Measurements from ENCODE around the gene TRIM8. TPM values are rescaled to one million over a fixed set of nuclear protein-coding genes. Genes with fewer than 3 reads are reported as not detected.
A peak's percentile ranks its signal among the peaks of the same experiment; 100 is the strongest.

Gene TRIM8
- total and polyA plus RNA-seq, 7 experiments from 2014 or later, result 23.9 to 88.7 (median 58.2) TPM

- peaks cover 4 to 43% (median 13%) of the 10 kb centered on the region in 5 donors for H3K36me3 Mint-ChIP-seq
- Histone ChIP-seq H3K36me3 (ENCODE audit: control insufficient read depth in 2 of 3, insufficient read depth in 3 of 3, low read length in 3 of 3) (peaks cover 0 to 86% (median 0%) of the 10 kb centered on the region in 3 experiments), H3K4me3 (ENCODE audit: low read length) (no peak overlapping the region), H3K27ac (ENCODE audit: low read depth, low read length) (no peak overlapping the region), H3K4me1 (ENCODE audit: control insufficient read depth in 2 of 2, insufficient read depth in 2 of 2, low read length in 2 of 2) (no peaks in the 10 kb centered on the region), H3K27me3 (ENCODE audit: control insufficient read depth in 2 of 2, insufficient read depth in 2 of 2, low read length in 2 of 2) (no peaks in the 10 kb centered on the region), H3K9me3 (ENCODE audit: control insufficient read depth in 2 of 3, low read length in 3 of 3) (no peaks in the 10 kb centered on the region)
- intact Hi-C loops (cut with micrococcal nuclease), result no loop called here
- POLR2A ChIA-PET, result interaction anchor here (0.6 kb wide), 1 partner anchor 148 kb away, joined by 3 read pairs; no protein-coding TSS in a partner anchor
- DNase-seq, result no peak
- H3K27me3 Mint-ChIP-seq, result no peaks in the 10 kb centered on the region
- no peak for ATAC-seq
- H3K9me3 Mint-ChIP-seq, result no peaks in the 10 kb centered on the region
- H3K4me3 Mint-ChIP-seq, result no peak overlapping the region
- CTCF ChIA-PET, result interaction anchor here (0.9 to 1.4 kb wide), 2 partner anchors 15 to 298 kb away, joined by 3 to 7 read pairs; no protein-coding TSS in a partner anchor
- H3K27ac Mint-ChIP-seq, result peak overlapping the region in 1 of 9 donors; percentile 34
- H3K4me1 Mint-ChIP-seq, result peaks cover 0 to 5% (median 0%) of the 10 kb centered on the region in 7 donors
Measured at GRCh38 chr10:102598243-102598642, 46.0 kb upstream of the TRIM8 start.

GRCh38 chr10:102599565-102600327, 44.5 kb upstream of the TRIM8 start:
- Histone ChIP-seq H3K9me3 (ENCODE audit: control insufficient read depth in 2 of 3, low read length in 3 of 3) (no peaks in the 10 kb centered on the region), H3K4me3 (ENCODE audit: low read length) (no peak overlapping the region), H3K36me3 (ENCODE audit: control insufficient read depth in 2 of 3, insufficient read depth in 3 of 3, low read length in 3 of 3) (peaks cover 0 to 85% (median 0%) of the 10 kb centered on the region in 3 experiments), H3K4me1 (ENCODE audit: control insufficient read depth in 2 of 2, insufficient read depth in 2 of 2, low read length in 2 of 2) (no peaks in the 10 kb centered on the region), H3K27ac (ENCODE audit: low read depth, low read length) (no peak overlapping the region), H3K27me3 (ENCODE audit: control insufficient read depth in 2 of 2, insufficient read depth in 2 of 2, low read length in 2 of 2) (no peaks in the 10 kb centered on the region)
- POLR2A ChIA-PET, result no interaction called here
- DNase-seq, result no peak
- Mint-ChIP-seq H3K4me1 (peaks cover 0 to 5% (median 0%) of the 10 kb centered on the region in 7 donors), H3K4me3 (no peak overlapping the region), H3K27me3 (no peaks in the 10 kb centered on the region), H3K27ac (no peak overlapping the region), H3K9me3 (no peaks in the 10 kb centered on the region), H3K36me3 (peaks cover 2 to 48% (median 12%) of the 10 kb centered on the region in 5 donors)
- ATAC-seq, result peak; percentile 8
- intact Hi-C loops (cut with micrococcal nuclease), result no loop called here
- CTCF ChIA-PET, result interaction anchor here (1.0 kb wide), 1 partner anchor 12 kb away, joined by 3 read pairs; no protein-coding TSS in a partner anchor

- Histone ChIP-seq H3K4me3 (ENCODE audit: low read length) (no peak overlapping the region), H3K36me3 (ENCODE audit: control insufficient read depth in 2 of 3, insufficient read depth in 3 of 3, low read length in 3 of 3) (peaks cover 0 to 79% (median 0%) of the 10 kb centered on the region in 3 experiments), H3K27ac (ENCODE audit: low read depth, low read length) (no peak overlapping the region), H3K4me1 (ENCODE audit: control insufficient read depth in 2 of 2, insufficient read depth in 2 of 2, low read length in 2 of 2) (no peaks in the 10 kb centered on the region), H3K27me3 (ENCODE audit: control insufficient read depth in 2 of 2, insufficient read depth in 2 of 2, low read length in 2 of 2) (no peaks in the 10 kb centered on the region), H3K9me3 (ENCODE audit: control insufficient read depth in 2 of 3, low read length in 3 of 3) (no peaks in the 10 kb centered on the region)
- Mint-ChIP-seq H3K4me3 (no peak overlapping the region), H3K9me3 (no peaks in the 10 kb centered on the region), H3K36me3 (peaks cover 2 to 48% (median 12%) of the 10 kb centered on the region in 5 donors), H3K4me1 (peaks cover 0 to 5% (median 0%) of the 10 kb centered on the region in 7 donors), H3K27ac (no peak overlapping the region), H3K27me3 (no peaks in the 10 kb centered on the region)
- CTCF ChIA-PET, result interaction anchor here (0.6 to 1.0 kb wide), 2 partner anchors 11 to 235 kb away, joined by 3 to 4 read pairs; no protein-coding TSS in a partner anchor
- DNase-seq (no peak), ATAC-seq (no peak)
- intact Hi-C loops (cut with micrococcal nuclease), result no loop called here
- POLR2A ChIA-PET, result no interaction called here
Measured at GRCh38 chr10:102600816-102601215, 43.5 kb upstream of the TRIM8 start.

- H3K4me3 ChIP-seq (ENCODE audit: low read length), result no peak overlapping the region
- no peaks in the 10 kb centered on the region for H3K27me3 ChIP-seq (ENCODE audit: control insufficient read depth in 2 of 2, insufficient read depth in 2 of 2, low read length in 2 of 2)
- no peaks in the 10 kb centered on the region for H3K9me3 ChIP-seq (ENCODE audit: control insufficient read depth in 2 of 3, low read length in 3 of 3)
- no peak overlapping the region for H3K27ac ChIP-seq (ENCODE audit: low read depth, low read length)
- no peaks in the 10 kb centered on the region for H3K4me1 ChIP-seq (ENCODE audit: control insufficient read depth in 2 of 2, insufficient read depth in 2 of 2, low read length in 2 of 2)
- no peak overlapping the region for H3K4me3 Mint-ChIP-seq
- ATAC-seq, result no peak
- H3K36me3 Mint-ChIP-seq, result peaks cover 2 to 56% (median 12%) of the 10 kb centered on the region in 5 donors
- no peaks in the 10 kb centered on the region for H3K9me3 Mint-ChIP-seq
- ChIA-PET CTCF (interaction anchor here (0.6 to 1.0 kb wide), 2 partner anchors 18 to 234 kb away, joined by 3 to 4 read pairs; no protein-coding TSS in a partner anchor), POLR2A (interaction anchor here (0.5 kb wide), 1 partner anchor 1029 kb away, joined by 3 read pairs; no protein-coding TSS in a partner anchor)
- H3K27ac Mint-ChIP-seq, result peak overlapping the region in 1 of 9 donors; percentile 6
- peaks cover 0 to 2% (median 0%) of the 10 kb centered on the region in 7 donors for H3K4me1 Mint-ChIP-seq
- H3K36me3 ChIP-seq (ENCODE audit: control insufficient read depth in 2 of 3, insufficient read depth in 3 of 3, low read length in 3 of 3), result peaks cover 0 to 75% (median 0%) of the 10 kb centered on the region in 3 experiments
- intact Hi-C loops (cut with micrococcal nuclease), result no loop called here
- H3K27me3 Mint-ChIP-seq, result no peaks in the 10 kb centered on the region
- DNase-seq, result no peak
Measured at GRCh38 chr10:102601639-102602038, 42.6 kb upstream of the TRIM8 start.

- DNase-seq, result no peak
- Histone ChIP-seq H3K4me1 (ENCODE audit: control insufficient read depth in 2 of 2, insufficient read depth in 2 of 2, low read length in 2 of 2) (no peaks in the 10 kb centered on the region), H3K4me3 (ENCODE audit: low read length) (no peak overlapping the region), H3K9me3 (ENCODE audit: control insufficient read depth in 2 of 3, low read length in 3 of 3) (no peaks in the 10 kb centered on the region), H3K27ac (ENCODE audit: low read depth, low read length) (no peak overlapping the region), H3K27me3 (ENCODE audit: control insufficient read depth in 2 of 2, insufficient read depth in 2 of 2, low read length in 2 of 2) (no peaks in the 10 kb centered on the region), H3K36me3 (ENCODE audit: control insufficient read depth in 2 of 3, insufficient read depth in 3 of 3, low read length in 3 of 3) (peaks cover 0 to 67% (median 0%) of the 10 kb centered on the region in 3 experiments)
- Mint-ChIP-seq H3K9me3 (no peaks in the 10 kb centered on the region), H3K27me3 (no peaks in the 10 kb centered on the region), H3K36me3 (peaks cover 4 to 53% (median 12%) of the 10 kb centered on the region in 5 donors), H3K4me3 (no peak overlapping the region), H3K4me1 (peaks cover 0 to 4% (median 0%) of the 10 kb centered on the region in 7 donors), H3K27ac (no peak overlapping the region)
- ChIA-PET POLR2A (interaction anchor here (0.5 kb wide), 1 partner anchor 1029 kb away, joined by 3 read pairs; no protein-coding TSS in a partner anchor), CTCF (interaction anchor here (1.0 kb wide), 1 partner anchor 19 kb away, joined by 3 read pairs; no protein-coding TSS in a partner anchor)
- ATAC-seq, result no peak
- intact Hi-C loops (cut with micrococcal nuclease), result no loop called here
Measured at GRCh38 chr10:102602272-102603045, 41.8 kb upstream of the TRIM8 start.

- CTCF ChIA-PET, result no interaction called here
- no peaks in the 10 kb centered on the region for H3K27me3 ChIP-seq (ENCODE audit: control insufficient read depth in 2 of 2, insufficient read depth in 2 of 2, low read length in 2 of 2)
- Mint-ChIP-seq H3K4me3 (no peak overlapping the region), H3K36me3 (peaks cover 2 to 42% (median 8%) of the 10 kb centered on the region in 5 donors), H3K9me3 (no peaks in the 10 kb centered on the region), H3K27ac (no peak overlapping the region), H3K27me3 (no peaks in the 10 kb centered on the region), H3K4me1 (peaks cover 0 to 4% (median 1%) of the 10 kb centered on the region in 7 donors)
- no peaks in the 10 kb centered on the region for H3K4me1 ChIP-seq (ENCODE audit: control insufficient read depth in 2 of 2, insufficient read depth in 2 of 2, low read length in 2 of 2)
- DNase-seq, result no peak
- H3K9me3 ChIP-seq (ENCODE audit: control insufficient read depth in 2 of 3, low read length in 3 of 3), result no peaks in the 10 kb centered on the region
- peaks cover 0 to 52% (median 0%) of the 10 kb centered on the region in 3 experiments for H3K36me3 ChIP-seq (ENCODE audit: control insufficient read depth in 2 of 3, insufficient read depth in 3 of 3, low read length in 3 of 3)
- no peak overlapping the region for H3K27ac ChIP-seq (ENCODE audit: low read depth, low read length)
- intact Hi-C loops (cut with micrococcal nuclease), result no loop called here
- ATAC-seq, result no peak
- POLR2A ChIA-PET, result no interaction called here
- H3K4me3 ChIP-seq (ENCODE audit: low read length), result no peak overlapping the region
Measured at GRCh38 chr10:102603946-102604345, 40.3 kb upstream of the TRIM8 start.

Measured in naive thymus-derived CD4-positive, alpha-beta T cell (primary cell).